BLaER1 (cell line): Measurements from ENCODE around the gene FABP6.
"Not testable (repeated sequence)": the region's sequence is repeated elsewhere in the genome, so short reads cannot be mapped to it uniquely, and the experiment has no call there.

Experiments
- H3K27ac ChIP-seq: shearing (Covaris generic); formaldehyde crosslinking; 2 replicates; pipeline ENCODE4 v1.8.1; 2022
- H3K27me3 ChIP-seq: shearing (Covaris generic); formaldehyde crosslinking; 2 replicates; pipeline ENCODE4 v1.8.1; 2022
- H3K36me3 ChIP-seq: shearing (Covaris generic); formaldehyde crosslinking; 2 replicates; pipeline ENCODE4 v1.8.1; 2022
- H3K4me1 ChIP-seq: shearing (Covaris generic); formaldehyde crosslinking; 2 replicates; pipeline ENCODE4 v1.8.1; 2022
- H3K4me2 ChIP-seq: shearing (Covaris generic); formaldehyde crosslinking; 2 replicates; pipeline ENCODE4 v1.8.1; 2022
- H3K4me3 ChIP-seq: shearing (Covaris generic); formaldehyde crosslinking; 2 replicates; pipeline ENCODE4 v1.8.1; 2022
- H3K9ac ChIP-seq: shearing (Covaris generic); formaldehyde crosslinking; 2 replicates; pipeline ENCODE4 v1.8.1; 2022
- H3K9me3 ChIP-seq: shearing (Covaris generic); formaldehyde crosslinking; 2 replicates; pipeline ENCODE4 v1.8.1; 2022
- H4K20me1 ChIP-seq: shearing (Covaris generic); formaldehyde crosslinking; 2 replicates; pipeline ENCODE4 v1.8.1; 2022
- Cebpa-rat ChIP-seq: shearing (Covaris generic); IDR thresholded peaks from 2 replicates; pipeline ENCODE4 v1.8.1; 2022

Gene FABP6

DNA sequence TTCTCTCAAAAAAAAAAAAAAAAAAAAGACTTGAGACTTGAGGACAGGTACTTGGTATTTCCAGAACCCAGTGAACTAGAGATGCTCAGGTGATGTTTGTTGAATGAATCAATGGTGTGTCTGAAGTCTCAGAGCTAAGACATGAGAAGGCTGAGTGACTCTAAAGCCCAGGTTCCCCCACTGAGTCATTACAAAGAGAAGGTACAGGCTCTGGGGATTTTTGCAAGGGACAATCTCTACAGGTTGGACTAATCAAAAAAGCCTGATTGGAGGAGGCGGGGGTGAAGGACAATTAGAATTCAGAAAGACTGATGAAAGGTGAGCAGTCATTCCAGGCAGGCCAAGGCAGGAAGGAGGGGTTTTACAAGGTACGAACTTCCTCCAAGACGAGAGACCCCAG, 8.2 kb upstream of the FABP6 start:
- peak overlapping the region; percentile 68 for H3K4me2 ChIP-seq
- H3K36me3 ChIP-seq, result no peaks in the 10 kb centered on the region
- no peak for TF ChIP-seq Cebpa-rat
- no peaks in the 10 kb centered on the region for H3K27me3 ChIP-seq
- no peak overlapping the region for H3K9ac ChIP-seq
- H4K20me1 ChIP-seq, result no peaks in the 10 kb centered on the region
- H3K27ac ChIP-seq, result peak overlapping the region; percentile 23
- H3K9me3 ChIP-seq, result peaks cover 4% of the 10 kb centered on the region; the same call in 1 of the 2 replicates
- H3K4me1 ChIP-seq, result peaks cover 38% of the 10 kb centered on the region
- H3K4me3 ChIP-seq, result no peak overlapping the region

DNA sequence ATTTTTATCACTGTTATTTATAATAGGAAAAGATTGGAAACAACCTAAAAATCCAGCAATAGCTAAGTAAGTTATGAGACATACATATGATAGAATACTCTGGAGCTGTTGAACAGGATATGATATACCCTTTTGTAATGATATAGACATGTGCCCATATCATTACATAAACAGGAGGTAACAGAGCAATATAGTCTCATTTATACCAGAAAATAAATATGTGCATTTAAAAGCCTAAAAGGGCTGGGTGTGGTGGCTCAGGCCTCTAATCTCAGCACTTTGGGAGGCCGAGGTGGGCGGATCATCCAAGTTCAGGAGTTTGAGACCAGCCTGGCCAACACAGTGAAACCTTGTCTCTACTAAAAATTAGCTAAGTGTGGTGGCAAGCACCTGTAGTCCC, 2.3 kb upstream of the FABP6 start:
- no peaks in the 10 kb centered on the region for H3K36me3 ChIP-seq

DNA sequence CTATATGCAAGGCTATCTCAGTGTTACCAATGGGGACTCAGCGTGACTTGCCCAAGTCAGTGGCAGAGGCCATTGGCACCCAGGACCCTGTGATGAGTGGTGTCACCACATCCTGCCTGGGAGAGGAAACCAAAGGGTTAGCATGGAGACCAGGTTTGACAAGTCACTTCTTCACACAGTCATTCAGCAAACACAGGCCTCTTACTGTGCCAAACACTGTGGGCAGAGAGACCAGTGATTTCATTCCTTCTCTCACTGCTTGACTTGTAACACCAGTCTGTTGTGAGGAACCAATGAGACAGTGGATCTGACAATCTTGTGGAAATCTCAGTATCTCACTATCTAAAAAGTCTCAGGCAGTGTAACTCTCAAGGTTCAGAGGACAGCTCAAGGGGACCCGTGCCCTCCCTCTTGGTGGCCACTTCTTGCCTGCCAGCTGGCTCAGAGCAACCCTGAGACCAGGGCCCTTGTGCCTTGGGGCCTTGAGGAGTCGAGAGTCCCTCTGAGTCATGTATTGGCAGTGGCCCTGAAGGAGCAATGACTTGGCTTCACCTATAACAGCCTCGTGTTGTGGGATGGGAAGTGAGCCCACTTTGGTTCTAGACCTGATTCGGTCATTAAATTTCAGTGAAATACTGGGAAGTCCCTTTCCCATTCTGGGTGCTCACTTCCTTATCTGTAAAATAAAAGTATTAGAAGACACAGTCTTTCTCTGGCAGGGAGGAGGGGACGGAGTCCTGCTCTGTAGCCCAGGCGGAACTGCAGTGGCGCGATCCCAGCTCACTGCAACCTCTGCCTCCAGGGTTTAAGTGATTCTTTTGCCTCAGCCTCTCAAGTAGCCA, 1.6 kb downstream of the FABP6 start:
- no peaks in the 10 kb centered on the region for H3K36me3 ChIP-seq
- no peak for TF ChIP-seq Cebpa-rat
- no peaks in the 10 kb centered on the region for H3K27me3 ChIP-seq
- H3K4me1 ChIP-seq, result no peaks in the 10 kb centered on the region
- H4K20me1 ChIP-seq, result no peaks in the 10 kb centered on the region
- no peak overlapping the region for H3K27ac ChIP-seq
- H3K9ac ChIP-seq, result no peak overlapping the region
- no peak overlapping the region for H3K4me2 ChIP-seq
- no peak overlapping the region for H3K4me3 ChIP-seq
- no peaks in the 10 kb centered on the region for H3K9me3 ChIP-seq

More for the DNA sequence above, 2.3 kb upstream of the FABP6 start:
- no peak overlapping the region for H3K4me3 ChIP-seq
- no peak for TF ChIP-seq Cebpa-rat
- H3K4me2 ChIP-seq, result no peak overlapping the region
- H3K27me3 ChIP-seq, result no peaks in the 10 kb centered on the region
- no peak overlapping the region for H3K27ac ChIP-seq
- H4K20me1 ChIP-seq, result no peaks in the 10 kb centered on the region
- H3K9ac ChIP-seq, result no peak overlapping the region
- H3K4me1 ChIP-seq, result peaks cover 6% of the 10 kb centered on the region
- peaks cover 4% of the 10 kb centered on the region; the same call in 1 of the 2 replicates for H3K9me3 ChIP-seq

- Histone ChIP-seq H3K9me3 (no peaks in the 10 kb centered on the region), H3K27ac (no peak overlapping the region), H3K27me3 (no peaks in the 10 kb centered on the region), H4K20me1 (no peaks in the 10 kb centered on the region), H3K4me1 (no peaks in the 10 kb centered on the region), H3K9ac (no peak overlapping the region), H3K36me3 (no peaks in the 10 kb centered on the region), H3K4me2 (no peak overlapping the region), H3K4me3 (no peak overlapping the region)
- TF ChIP-seq Cebpa-rat, result no peak
Observed at GRCh38 chr5:160231783-160232342, 2.6 kb downstream of the FABP6 start.

- Histone ChIP-seq H3K4me1 (no peaks in the 10 kb centered on the region), H3K9me3 (no peaks in the 10 kb centered on the region), H3K36me3 (no peaks in the 10 kb centered on the region), H3K4me2 (no peak overlapping the region), H3K4me3 (no peak overlapping the region), H4K20me1 (no peaks in the 10 kb centered on the region), H3K27me3 (no peaks in the 10 kb centered on the region), H3K27ac (no peak overlapping the region), H3K9ac (no peak overlapping the region)
- no peak for TF ChIP-seq Cebpa-rat
Observed at GRCh38 chr5:160233215-160233614, 3.9 kb downstream of the FABP6 start.

- H3K27me3 ChIP-seq, result no peaks in the 10 kb centered on the region
- no peak overlapping the region for H3K4me2 ChIP-seq
- no peak overlapping the region for H3K9ac ChIP-seq
- no peaks in the 10 kb centered on the region for H3K4me1 ChIP-seq
- H3K4me3 ChIP-seq, result no peak overlapping the region
- H4K20me1 ChIP-seq, result no peaks in the 10 kb centered on the region
- no peak overlapping the region for H3K27ac ChIP-seq
- H3K36me3 ChIP-seq, result no peaks in the 10 kb centered on the region
- TF ChIP-seq Cebpa-rat, result no peak
- no peaks in the 10 kb centered on the region for H3K9me3 ChIP-seq
Observed at GRCh38 chr5:160235731-160236130, 6.4 kb downstream of the FABP6 start.

DNA sequence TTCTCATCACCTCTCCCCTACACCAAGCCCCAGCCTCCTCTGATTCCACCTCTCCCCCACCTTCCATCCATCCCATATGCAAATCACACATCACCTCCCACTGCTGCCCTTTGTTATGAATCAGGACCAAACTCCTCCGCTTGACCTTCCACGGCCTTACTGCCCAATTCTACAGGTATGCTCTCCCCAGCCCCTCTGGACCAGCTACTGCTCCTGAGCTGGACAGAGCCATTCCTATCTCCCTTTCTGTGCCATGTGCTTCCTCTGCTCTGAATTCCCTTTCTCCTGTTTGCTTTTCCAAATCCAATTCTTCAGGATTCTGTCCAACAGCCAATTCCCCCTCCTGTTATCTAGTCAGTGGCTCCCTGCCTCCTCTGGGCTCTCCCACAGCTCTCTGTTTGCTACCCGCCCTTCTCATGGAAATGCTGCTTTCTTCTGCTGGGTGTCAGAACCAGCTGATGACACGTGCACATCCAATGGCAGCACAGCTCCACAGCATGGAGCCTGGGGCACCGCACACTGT, 8.3 kb downstream of the FABP6 start:
- no peak overlapping the region for H3K27ac ChIP-seq
- no peaks in the 10 kb centered on the region for H3K4me1 ChIP-seq
- H3K27me3 ChIP-seq, result no peaks in the 10 kb centered on the region
- no peak for TF ChIP-seq Cebpa-rat
- no peaks in the 10 kb centered on the region for H3K9me3 ChIP-seq
- H3K4me2 ChIP-seq, result no peak overlapping the region
- no peak overlapping the region for H3K4me3 ChIP-seq
- no peaks in the 10 kb centered on the region for H3K36me3 ChIP-seq
- H4K20me1 ChIP-seq, result no peaks in the 10 kb centered on the region
- no peak overlapping the region for H3K9ac ChIP-seq

GRCh38 chr5:160240350-160240749, 11.0 kb downstream of the FABP6 start:
- H3K4me1 ChIP-seq, result no peaks in the 10 kb centered on the region
- H3K36me3 ChIP-seq, result no peaks in the 10 kb centered on the region
- no peak overlapping the region for H3K4me3 ChIP-seq
- no peak for TF ChIP-seq Cebpa-rat
- H3K9ac ChIP-seq, result no peak overlapping the region
- H3K9me3 ChIP-seq, result no peaks in the 10 kb centered on the region
- no peak overlapping the region for H3K4me2 ChIP-seq
- H4K20me1 ChIP-seq, result no peaks in the 10 kb centered on the region
- H3K27ac ChIP-seq, result no peak overlapping the region
- H3K27me3 ChIP-seq, result no peaks in the 10 kb centered on the region

GRCh38 chr5:160242145-160242544, 12.8 kb downstream of the FABP6 start:
- H3K4me3 ChIP-seq, result no peak overlapping the region
- no peaks in the 10 kb centered on the region for H4K20me1 ChIP-seq
- H3K9ac ChIP-seq, result no peak overlapping the region
- no peak for TF ChIP-seq Cebpa-rat
- no peaks in the 10 kb centered on the region for H3K9me3 ChIP-seq
- H3K4me2 ChIP-seq, result no peak overlapping the region
- H3K4me1 ChIP-seq, result peaks cover 9% of the 10 kb centered on the region
- no peaks in the 10 kb centered on the region for H3K27me3 ChIP-seq
- H3K27ac ChIP-seq, result no peak overlapping the region
- H3K36me3 ChIP-seq, result no peaks in the 10 kb centered on the region

- Histone ChIP-seq H3K27ac (no peak overlapping the region), H3K27me3 (no peaks in the 10 kb centered on the region), H3K9ac (no peak overlapping the region), H3K4me2 (no peak overlapping the region), H4K20me1 (no peaks in the 10 kb centered on the region), H3K4me3 (no peak overlapping the region), H3K4me1 (peaks cover 38% of the 10 kb centered on the region), H3K36me3 (no peaks in the 10 kb centered on the region), H3K9me3 (no peaks in the 10 kb centered on the region)
- TF ChIP-seq Cebpa-rat, result no peak
Observed at GRCh38 chr5:160245506-160246086, 16.3 kb downstream of the FABP6 start.

- peaks cover 38% of the 10 kb centered on the region for H3K4me1 ChIP-seq
- H3K4me2 ChIP-seq, H3K27ac ChIP-seq, H3K27me3 ChIP-seq, H3K9ac ChIP-seq, H3K9me3 ChIP-seq, H3K4me3 ChIP-seq, H4K20me1 ChIP-seq: not testable (repeated sequence)
- H3K36me3 ChIP-seq, result peaks cover 19% of the 10 kb centered on the region; the same call in 1 of the 2 replicates
Observed at GRCh38 chr5:160249570-160249969, 20.3 kb downstream of the FABP6 start.
